GM12872 (cell line): ENCODE results near the gene CADPS.

Source experiments
- CTCF ChIP-seq: IDR thresholded peaks from 3 replicates; pipeline ENCODE4 v1.5.1; 2011; ENCODE audit warnings: low read depth, mild to moderate bottlenecking, low read length, moderate library complexity; ENCODE audit not compliant: insufficient read depth

CADPS gene

GRCh38 chr3:62546266-62546665 lies 328.9 kb downstream of the CADPS start:
- no peak for TF ChIP-seq CTCF

DNA sequence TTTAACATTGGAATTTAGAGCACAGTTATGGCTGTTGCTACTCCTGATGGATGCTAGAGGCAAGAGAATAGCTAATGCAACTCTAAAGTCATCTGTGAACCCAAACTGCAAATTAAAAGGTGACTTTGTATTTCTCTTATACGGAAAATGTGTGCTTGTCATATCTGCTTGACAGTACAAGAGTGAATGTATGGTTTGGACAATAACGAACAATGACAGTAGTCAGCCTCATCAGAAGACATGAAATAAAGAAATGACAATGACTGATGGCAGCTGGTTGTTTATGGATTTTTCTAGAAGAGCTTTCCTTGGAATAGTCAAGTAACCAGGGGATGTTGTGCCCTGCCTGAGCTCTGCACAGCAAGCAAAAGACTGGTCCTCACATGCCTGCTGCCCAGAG lies 333.0 kb downstream of the CADPS start:
- TF ChIP-seq CTCF, result no peak

- no peak for TF ChIP-seq CTCF
These were observed 335.5 kb downstream of the CADPS start for GRCh38 chr3:62539762-62540161.

- no peak for TF ChIP-seq CTCF
These were observed 336.4 kb downstream of the CADPS start for GRCh38 chr3:62538691-62539356.

- no peak for TF ChIP-seq CTCF
These were observed 340.9 kb downstream of the CADPS start for GRCh38 chr3:62534326-62534725.

DNA sequence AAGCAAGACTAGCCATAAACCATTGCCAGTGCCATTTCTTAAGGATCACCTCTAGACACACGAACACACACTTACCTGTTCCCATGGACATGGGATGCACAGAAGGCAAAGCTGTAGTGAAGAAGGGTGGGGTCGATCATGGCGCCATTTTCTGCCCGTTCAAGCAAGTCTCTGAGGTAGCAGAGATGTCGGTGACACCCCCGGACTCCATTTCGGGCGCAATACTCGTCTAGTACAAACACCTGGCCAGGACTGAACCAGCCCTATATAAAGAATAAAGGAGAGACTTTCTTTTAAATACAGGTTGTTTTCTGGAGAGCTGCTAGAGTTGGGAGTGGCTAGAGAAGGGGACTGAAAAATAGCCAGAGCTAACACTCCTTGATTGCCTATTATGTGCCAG lies 342.4 kb downstream of the CADPS start:
- no peak for TF ChIP-seq CTCF

- TF ChIP-seq CTCF, result no peak
These were observed 343.2 kb downstream of the CADPS start for GRCh38 chr3:62531981-62532380.
